IPS-15b (cell line): Measurements from ENCODE around the gene TACC2.
"Not testable (repeated sequence)": the region's sequence is repeated elsewhere in the genome, so short reads cannot be mapped to it uniquely, and the experiment has no call there.

Source experiments
- H3K27me3 ChIP-seq: one replicate; pipeline ENCODE4 v1.6.1; 2013; ENCODE audit warnings: low read length; ENCODE audit not compliant: control insufficient read depth, insufficient read depth
- H3K36me3 ChIP-seq: one replicate; pipeline ENCODE4 v1.6.1; 2013; ENCODE audit warnings: low read length; ENCODE audit not compliant: control insufficient read depth, insufficient read depth
- H3K4me1 ChIP-seq: one replicate; pipeline ENCODE4 v1.6.1; 2013; ENCODE audit warnings: mild to moderate bottlenecking, low read length; ENCODE audit not compliant: control insufficient read depth, insufficient read depth
- H3K4me3 ChIP-seq: one replicate; pipeline ENCODE4 v1.5.1; 2013; ENCODE audit warnings: low read depth, low read length
- H3K9ac ChIP-seq: one replicate; pipeline ENCODE4 v1.6.1; 2013; ENCODE audit warnings: low read depth, mild to moderate bottlenecking, low read length
- H3K9me3 ChIP-seq: one replicate; pipeline ENCODE4 v1.6.1; 2013; ENCODE audit warnings: mild to moderate bottlenecking, low read length; ENCODE audit not compliant: control insufficient read depth, insufficient read depth

TACC2 gene

DNA sequence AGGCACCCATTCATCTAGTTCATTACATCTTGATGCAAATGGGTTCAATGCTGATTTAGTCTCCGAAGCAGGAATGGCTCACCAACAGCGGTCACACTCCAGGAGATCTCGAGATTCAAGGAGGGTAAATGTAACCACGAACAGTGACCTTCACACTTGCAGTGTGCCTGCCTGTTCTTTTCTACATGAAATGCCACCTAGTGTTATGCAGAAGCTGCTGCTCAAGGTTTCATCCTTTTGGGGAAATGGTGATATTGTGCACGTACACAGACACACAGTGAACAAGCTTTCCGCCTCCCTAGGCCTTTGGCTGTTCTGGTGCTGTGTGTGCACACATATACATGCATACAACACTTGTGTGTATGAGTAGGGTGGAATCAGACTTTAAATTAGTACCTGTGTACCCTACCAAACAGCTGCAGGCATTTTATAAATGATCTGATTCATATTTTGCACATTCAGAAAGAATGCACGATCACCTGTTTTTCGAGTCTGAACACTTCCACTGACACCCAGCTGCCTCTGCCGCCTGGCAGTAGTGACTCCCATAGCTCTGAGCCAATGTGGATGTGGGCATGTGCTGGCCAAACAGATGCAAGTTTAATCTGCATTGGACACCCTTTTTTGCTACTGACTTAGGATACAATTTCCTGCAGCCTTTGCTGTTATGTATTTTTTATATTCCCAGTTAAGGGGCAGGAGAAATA lies 100.5 kb downstream of the TACC2 start:
- no peak overlapping the region for H3K9ac ChIP-seq
- H3K9me3 ChIP-seq, result no peaks in the 10 kb centered on the region
- no peaks in the 10 kb centered on the region for H3K36me3 ChIP-seq
- H3K4me3 ChIP-seq, result no peak overlapping the region
- H3K4me1 ChIP-seq, result no peaks in the 10 kb centered on the region
- H3K27me3 ChIP-seq, result no peaks in the 10 kb centered on the region

DNA sequence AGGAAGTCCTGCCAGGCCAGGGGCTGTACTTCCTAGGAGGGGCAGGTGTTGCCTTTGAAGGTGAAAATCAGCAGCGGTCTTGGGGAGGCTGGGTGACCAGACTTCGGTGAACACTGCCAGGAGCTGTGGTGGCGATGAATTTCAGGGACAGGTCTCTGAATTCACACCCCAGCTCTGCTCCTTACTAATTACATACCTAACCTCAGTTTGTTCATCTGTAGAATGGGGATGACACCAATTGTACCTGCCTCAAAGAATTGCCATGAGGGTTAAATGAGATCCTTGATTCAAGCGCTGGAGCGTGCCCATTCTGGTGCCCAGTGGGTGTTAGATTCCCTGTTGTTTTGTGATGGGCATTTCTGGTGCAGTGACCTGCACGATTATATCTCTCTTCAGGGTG lies 102.8 kb downstream of the TACC2 start:
- Histone ChIP-seq H3K27me3 (no peaks in the 10 kb centered on the region), H3K4me1 (no peaks in the 10 kb centered on the region), H3K36me3 (no peaks in the 10 kb centered on the region), H3K9ac (no peak overlapping the region), H3K9me3 (no peaks in the 10 kb centered on the region), H3K4me3 (no peak overlapping the region)

DNA sequence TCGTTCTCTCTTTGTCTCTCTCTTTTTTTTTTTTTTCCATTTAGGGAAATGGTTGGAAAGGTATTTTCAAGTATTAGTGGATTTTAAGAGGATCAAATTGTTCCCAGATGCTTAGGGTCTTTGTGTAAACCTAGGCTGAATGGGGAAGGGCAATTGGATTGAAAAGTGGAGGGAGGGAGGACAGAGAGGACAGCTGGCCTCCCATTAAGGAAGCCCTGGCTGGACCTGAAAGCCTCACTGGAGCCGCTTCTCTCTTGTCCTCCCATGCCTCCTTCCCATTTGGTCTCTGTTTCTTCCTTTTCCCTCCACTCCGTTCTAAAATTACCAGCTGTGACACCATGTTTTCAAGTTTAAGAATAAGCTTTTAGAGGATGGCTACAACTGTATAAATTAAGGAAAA lies 104.1 kb downstream of the TACC2 start:
- Histone ChIP-seq H3K9me3 (no peaks in the 10 kb centered on the region), H3K9ac (no peak overlapping the region), H3K36me3 (no peaks in the 10 kb centered on the region), H3K27me3 (no peaks in the 10 kb centered on the region), H3K4me1 (no peaks in the 10 kb centered on the region), H3K4me3 (no peak overlapping the region)

DNA sequence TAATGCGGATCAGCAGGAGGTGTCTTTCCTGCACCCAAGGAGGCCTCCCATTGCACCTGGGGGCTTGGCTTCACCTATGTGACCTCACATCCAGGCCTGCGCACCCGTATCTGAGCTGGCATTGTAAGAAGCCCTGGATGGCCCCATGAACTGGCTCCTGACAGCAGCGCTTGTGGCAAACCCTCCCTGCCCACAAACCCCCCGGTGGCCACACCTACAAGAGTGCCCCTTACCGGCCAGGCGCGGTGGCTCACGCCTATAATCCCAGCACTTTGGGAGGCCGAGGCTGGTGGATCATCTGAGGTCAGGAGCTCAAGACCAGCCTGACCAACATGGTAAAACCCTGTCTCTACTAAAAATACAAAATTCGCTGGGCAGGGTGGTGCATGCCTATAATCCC lies 107.2 kb downstream of the TACC2 start:
- H3K36me3 ChIP-seq, H3K9ac ChIP-seq, H3K4me1 ChIP-seq, H3K27me3 ChIP-seq, H3K9me3 ChIP-seq, H3K4me3 ChIP-seq: not testable (repeated sequence)

DNA sequence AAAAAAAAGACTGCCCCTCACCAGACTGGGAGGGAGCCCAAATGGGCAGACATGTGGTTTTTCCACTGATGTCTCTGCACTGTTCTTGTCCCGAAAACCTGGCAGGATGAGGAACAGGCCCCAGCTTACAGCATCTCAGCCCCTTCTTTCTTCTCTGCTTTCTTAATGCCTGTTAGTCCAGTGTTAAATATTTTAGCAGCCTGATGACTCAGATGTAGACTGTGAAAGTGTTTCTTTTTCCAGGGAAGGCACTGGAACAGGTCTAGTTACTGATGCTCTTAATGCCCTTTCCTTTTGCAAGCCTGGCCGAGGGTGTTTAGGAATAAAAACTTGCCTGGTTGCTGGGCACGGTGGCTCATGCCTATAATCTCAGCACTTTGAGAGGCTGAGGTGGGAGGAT lies 107.7 kb downstream of the TACC2 start:
- Histone ChIP-seq H3K9ac (no peak overlapping the region), H3K36me3 (no peaks in the 10 kb centered on the region), H3K27me3 (no peaks in the 10 kb centered on the region), H3K9me3 (no peaks in the 10 kb centered on the region), H3K4me1 (no peaks in the 10 kb centered on the region), H3K4me3 (no peak overlapping the region)

DNA sequence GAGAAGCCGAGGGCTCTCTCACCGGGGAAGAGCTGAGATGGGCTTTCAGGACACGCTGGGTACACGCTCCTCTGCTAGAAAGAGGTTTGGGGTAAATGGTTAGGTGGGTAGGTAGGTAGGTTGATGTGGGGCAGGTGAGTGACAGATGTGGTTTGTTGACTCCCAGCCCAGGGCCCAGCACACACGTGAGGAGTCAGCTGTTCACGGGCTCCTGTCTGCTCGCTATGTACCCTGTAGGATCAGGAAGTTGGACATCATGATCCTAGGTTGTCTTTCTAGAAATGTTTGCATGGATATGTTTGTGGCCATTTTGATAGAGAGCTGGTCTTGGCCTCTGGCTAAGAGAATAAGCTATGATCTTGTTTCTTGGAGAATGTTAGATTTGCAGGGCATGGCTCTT lies 109.0 kb downstream of the TACC2 start:
- Histone ChIP-seq H3K9me3 (no peaks in the 10 kb centered on the region), H3K36me3 (no peaks in the 10 kb centered on the region), H3K9ac (no peak overlapping the region), H3K27me3 (no peaks in the 10 kb centered on the region), H3K4me3 (no peak overlapping the region), H3K4me1 (no peaks in the 10 kb centered on the region)

DNA sequence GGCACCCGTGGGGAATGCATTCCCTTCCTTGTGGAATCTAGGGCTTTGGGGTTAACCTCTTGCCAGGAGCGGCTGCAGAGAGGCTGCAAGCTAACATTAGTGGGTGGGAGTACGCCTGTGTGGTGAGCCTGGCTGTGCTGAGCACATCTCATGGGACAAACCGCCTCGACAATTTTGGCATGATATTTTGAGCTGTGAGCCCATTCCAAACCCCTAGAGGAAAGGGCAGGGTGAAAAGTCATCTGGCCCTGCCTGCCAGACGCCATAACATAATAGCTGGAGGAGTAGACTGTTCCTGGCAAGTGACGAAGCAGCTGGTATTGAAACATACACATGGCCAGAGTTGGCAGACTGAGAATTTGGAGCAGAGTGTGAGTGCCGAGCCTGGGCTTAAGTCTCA lies 110.0 kb downstream of the TACC2 start:
- Histone ChIP-seq H3K36me3 (no peaks in the 10 kb centered on the region), H3K9ac (no peak overlapping the region), H3K27me3 (no peaks in the 10 kb centered on the region), H3K4me1 (no peaks in the 10 kb centered on the region), H3K9me3 (no peaks in the 10 kb centered on the region), H3K4me3 (no peak overlapping the region)

DNA sequence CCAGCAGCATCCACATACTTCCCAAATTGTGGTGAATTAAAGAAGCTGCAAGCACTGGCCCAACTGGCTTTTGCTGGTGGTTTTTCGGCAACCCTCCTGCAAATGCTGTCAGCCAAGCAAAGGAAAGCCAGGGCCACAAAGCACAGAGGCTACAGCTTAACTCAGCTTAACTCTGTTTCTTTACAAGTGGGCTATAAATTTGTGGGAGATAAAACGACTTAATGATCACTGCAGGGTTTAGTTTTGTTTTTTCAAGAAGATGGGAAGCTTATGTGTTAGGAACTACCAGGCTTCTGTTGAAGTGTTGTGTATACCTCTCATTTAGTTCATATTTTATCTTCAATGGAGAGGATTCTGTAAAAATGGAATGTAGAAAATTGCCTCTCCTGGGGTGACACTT lies 110.6 kb downstream of the TACC2 start:
- Histone ChIP-seq H3K36me3 (no peaks in the 10 kb centered on the region), H3K4me3 (no peak overlapping the region), H3K27me3 (no peaks in the 10 kb centered on the region), H3K4me1 (no peaks in the 10 kb centered on the region), H3K9ac (no peak overlapping the region), H3K9me3 (no peaks in the 10 kb centered on the region)

DNA sequence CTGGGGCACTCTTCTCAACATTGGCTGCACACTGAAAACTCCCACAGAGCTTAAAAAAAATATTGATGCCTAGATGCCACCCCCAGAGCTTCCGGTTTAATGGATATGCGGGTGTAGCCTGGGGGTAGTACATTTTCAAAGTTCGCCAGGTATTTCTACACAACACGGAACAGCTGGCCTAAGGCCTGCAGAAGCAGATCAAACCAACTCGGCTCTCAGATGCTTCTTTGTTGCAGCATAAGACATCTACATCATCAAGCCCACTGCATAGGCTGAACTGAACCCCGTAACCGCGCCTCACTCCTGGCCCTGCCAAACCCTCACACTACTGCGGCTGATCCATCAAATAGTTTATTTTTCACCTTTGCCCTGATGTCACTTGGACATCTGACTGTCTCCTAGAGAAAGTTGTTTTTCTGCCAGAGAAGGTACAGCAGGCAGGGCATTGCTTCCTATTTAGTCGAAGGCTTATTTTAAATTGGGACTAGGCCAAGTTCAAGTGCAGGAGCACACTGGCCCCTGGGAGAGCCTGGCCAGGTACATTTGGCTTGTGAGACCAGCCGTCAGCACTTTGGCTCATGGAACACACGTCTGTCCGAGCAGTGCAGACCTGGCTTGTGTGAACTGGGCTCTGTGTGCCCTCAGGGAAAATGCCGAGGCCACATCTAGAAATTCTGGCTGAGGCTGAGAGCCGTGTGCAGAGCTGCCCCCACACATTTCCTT lies 113.3 kb downstream of the TACC2 start:
- Histone ChIP-seq H3K36me3 (no peaks in the 10 kb centered on the region), H3K4me3 (no peak overlapping the region), H3K9ac (no peak overlapping the region), H3K27me3 (no peaks in the 10 kb centered on the region), H3K9me3 (no peaks in the 10 kb centered on the region), H3K4me1 (no peaks in the 10 kb centered on the region)

DNA sequence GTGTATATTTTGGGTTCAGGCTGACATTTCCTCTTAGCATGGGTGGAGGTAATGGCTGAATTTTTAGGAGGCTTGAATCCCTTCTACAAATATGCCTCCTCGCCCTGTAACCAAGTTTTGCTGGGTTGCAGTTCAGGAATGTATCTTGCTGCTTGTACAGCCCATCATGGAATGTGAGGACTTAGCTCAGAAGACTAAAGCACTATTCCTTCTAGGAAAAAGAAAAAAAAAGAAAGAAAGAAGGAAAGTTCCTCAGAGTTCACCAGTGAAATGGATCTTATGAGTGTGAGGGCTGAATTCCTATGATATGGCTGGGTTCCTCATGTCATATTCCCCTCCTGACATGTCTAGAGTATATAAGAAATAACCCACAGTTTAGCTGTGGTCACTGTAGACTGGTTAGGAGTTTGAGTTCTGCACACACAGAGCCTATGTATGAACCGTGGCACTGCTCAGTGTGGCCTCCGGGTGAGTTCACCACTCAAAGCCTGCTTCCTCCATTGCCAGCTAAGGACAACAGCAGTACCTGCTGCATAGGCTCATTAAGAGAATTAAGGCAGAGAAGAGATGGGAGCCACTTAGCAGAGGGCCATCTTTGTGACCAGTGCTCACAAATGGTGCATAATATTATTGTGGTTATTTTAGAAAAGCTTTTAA lies 114.0 kb downstream of the TACC2 start:
- Histone ChIP-seq H3K9me3 (no peaks in the 10 kb centered on the region), H3K4me1 (no peaks in the 10 kb centered on the region), H3K27me3 (no peaks in the 10 kb centered on the region), H3K4me3 (no peak overlapping the region), H3K9ac (no peak overlapping the region), H3K36me3 (no peaks in the 10 kb centered on the region)

DNA sequence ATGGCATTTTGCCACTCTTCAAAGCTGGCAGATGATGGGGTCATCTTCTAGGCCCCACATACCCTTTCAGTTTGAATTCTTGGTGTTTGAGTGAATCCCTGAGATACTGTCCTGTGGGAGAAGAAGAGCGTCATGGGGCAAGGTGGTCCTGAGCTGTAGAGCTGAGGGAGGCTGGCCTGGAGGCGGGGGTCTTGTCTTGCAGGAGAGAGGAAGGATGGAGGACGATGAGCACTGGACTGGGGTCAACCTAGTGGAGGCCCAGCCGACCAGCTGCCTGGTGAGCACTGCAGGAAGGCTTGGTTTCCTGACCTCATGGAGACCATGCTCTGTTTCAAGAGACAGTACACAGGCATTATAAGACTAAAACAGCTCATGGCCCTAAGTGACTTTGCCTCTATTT lies 114.6 kb downstream of the TACC2 start:
- no peak overlapping the region for H3K4me3 ChIP-seq
- H3K36me3 ChIP-seq, result no peaks in the 10 kb centered on the region
- H3K9ac ChIP-seq, result no peak overlapping the region
- H3K4me1 ChIP-seq, result no peaks in the 10 kb centered on the region
- H3K9me3 ChIP-seq, result no peaks in the 10 kb centered on the region
- no peaks in the 10 kb centered on the region for H3K27me3 ChIP-seq

DNA sequence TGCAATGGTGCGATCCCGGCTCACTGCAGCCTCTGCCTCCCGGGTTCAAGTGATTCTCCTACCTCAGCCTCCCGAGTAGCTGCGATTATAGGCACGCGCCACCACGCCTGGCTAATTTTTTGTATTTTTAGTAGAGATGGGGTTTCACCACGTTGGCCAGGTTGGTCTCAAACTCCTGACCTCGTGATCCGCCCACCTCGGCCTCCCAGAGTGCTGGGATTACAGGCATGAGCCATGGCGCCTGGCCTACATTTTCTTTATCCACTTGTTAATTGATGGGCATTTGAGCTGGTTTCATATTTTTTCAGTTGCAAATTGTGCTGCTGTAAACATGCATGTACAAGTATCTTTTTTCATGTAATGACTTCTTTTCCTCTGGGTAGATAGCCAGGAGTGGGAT lies 119.8 kb downstream of the TACC2 start:
- not testable (repeated sequence) for H3K27me3 ChIP-seq, H3K4me3 ChIP-seq, H3K4me1 ChIP-seq, H3K9ac ChIP-seq, H3K36me3 ChIP-seq, H3K9me3 ChIP-seq
